ENCODE results near the gene NPAS4.

DNA sequence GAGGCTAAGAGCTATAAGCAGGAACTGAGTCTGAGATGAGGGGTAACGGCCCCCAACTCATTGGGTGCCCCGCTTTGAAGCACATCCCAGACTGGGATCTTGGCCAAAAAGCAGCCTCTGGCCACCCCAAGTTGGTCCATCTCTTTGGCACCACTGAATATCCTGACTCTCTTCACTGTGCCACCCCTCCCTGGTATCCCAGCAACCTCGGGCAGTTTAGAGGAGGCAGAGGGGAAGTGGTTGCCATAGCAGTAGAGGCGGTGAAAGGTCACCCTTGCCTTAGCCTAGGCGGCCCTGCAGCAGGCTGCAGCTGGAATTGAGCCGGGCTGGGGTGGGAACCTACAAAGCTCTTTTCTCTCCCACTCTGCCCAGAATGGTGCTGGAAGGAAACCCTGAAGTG, 46.9 kb downstream of the NPAS4 start:
- TF ChIP-seq, protein P1, sequence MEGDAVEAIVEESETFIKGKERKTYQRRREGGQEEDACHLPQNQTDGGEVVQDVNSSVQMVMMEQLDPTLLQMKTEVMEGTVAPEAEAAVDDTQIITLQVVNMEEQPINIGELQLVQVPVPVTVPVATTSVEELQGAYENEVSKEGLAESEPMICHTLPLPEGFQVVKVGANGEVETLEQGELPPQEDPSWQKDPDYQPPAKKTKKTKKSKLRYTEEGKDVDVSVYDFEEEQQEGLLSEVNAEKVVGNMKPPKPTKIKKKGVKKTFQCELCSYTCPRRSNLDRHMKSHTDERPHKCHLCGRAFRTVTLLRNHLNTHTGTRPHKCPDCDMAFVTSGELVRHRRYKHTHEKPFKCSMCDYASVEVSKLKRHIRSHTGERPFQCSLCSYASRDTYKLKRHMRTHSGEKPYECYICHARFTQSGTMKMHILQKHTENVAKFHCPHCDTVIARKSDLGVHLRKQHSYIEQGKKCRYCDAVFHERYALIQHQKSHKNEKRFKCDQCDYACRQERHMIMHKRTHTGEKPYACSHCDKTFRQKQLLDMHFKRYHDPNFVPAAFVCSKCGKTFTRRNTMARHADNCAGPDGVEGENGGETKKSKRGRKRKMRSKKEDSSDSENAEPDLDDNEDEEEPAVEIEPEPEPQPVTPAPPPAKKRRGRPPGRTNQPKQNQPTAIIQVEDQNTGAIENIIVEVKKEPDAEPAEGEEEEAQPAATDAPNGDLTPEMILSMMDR (IDR thresholded peaks at IDR 0.05; ENCODE audit: low read depth, low read length) = no peak
- TF ChIP-seq POLR2A (IDR thresholded peaks at IDR 0.05; ENCODE audit: extremely low read depth, insufficient read length) = no peak
- TF ChIP-seq, protein P2, sequence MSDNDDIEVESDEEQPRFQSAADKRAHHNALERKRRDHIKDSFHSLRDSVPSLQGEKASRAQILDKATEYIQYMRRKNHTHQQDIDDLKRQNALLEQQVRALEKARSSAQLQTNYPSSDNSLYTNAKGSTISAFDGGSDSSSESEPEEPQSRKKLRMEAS (IDR thresholded peaks at IDR 0.05; ENCODE audit: low read depth, low read length) = no peak
- no peak for TF ChIP-seq MYC (IDR thresholded peaks at IDR 0.05; ENCODE audit: low read depth, low read length)
